ENCODE measurements around the gene PFKL.

The PFKL gene

GRCh38 chr21:44303490-44303981 lies 3.7 kb downstream of the PFKL start:
- TF ChIP-seq EZH2 (optimal IDR thresholded peaks at IDR 0.05; ENCODE audit: low read depth, low read length), result no peak
- TF ChIP-seq EZH2phosphoT487 (IDR thresholded peaks at IDR 0.05; ENCODE audit: low read length), result no peak
- TF ChIP-seq CTCF (IDR thresholded peaks at IDR 0.05; ENCODE audit: low read length), result no peak
- Histone ChIP-seq H3K79me2 (ENCODE audit: low read length) (peaks cover 75% of the 10 kb centered on the region), H3K9me2 (replicated peaks; ENCODE audit: insufficient read depth, low read length) (no peaks in the 10 kb centered on the region), H3K9me3 (replicated peaks; ENCODE audit: insufficient read depth, low read length) (no peaks in the 10 kb centered on the region), H3K27ac (ENCODE audit: low read length) (no peak overlapping the region), H3K4me1 (ENCODE audit: low read length) (peaks cover 7% of the 10 kb centered on the region), H3K36me3 (replicated peaks; ENCODE audit: insufficient read depth, low read length) (no peaks in the 10 kb centered on the region), H3K4me2 (ENCODE audit: low read depth, low read length) (no peak overlapping the region), H3K9ac (ENCODE audit: low read length) (no peak overlapping the region), H2AFZ (ENCODE audit: low read length) (no peak overlapping the region), H3K27me3 (replicated peaks; ENCODE audit: insufficient read depth, low read length) (no peaks in the 10 kb centered on the region), H3K4me3 (ENCODE audit: low read length) (no peak overlapping the region), H4K20me1 (ENCODE audit: insufficient read depth, low read length) (0 out of 2 replicates have a peak, but pooled peaks cover 4% of the 10 kb centered on the region), H3F3A (ENCODE audit: insufficient read depth, low read length) (peaks cover 11% of the 10 kb centered on the region)
- no peak for DNase-seq

DNA sequence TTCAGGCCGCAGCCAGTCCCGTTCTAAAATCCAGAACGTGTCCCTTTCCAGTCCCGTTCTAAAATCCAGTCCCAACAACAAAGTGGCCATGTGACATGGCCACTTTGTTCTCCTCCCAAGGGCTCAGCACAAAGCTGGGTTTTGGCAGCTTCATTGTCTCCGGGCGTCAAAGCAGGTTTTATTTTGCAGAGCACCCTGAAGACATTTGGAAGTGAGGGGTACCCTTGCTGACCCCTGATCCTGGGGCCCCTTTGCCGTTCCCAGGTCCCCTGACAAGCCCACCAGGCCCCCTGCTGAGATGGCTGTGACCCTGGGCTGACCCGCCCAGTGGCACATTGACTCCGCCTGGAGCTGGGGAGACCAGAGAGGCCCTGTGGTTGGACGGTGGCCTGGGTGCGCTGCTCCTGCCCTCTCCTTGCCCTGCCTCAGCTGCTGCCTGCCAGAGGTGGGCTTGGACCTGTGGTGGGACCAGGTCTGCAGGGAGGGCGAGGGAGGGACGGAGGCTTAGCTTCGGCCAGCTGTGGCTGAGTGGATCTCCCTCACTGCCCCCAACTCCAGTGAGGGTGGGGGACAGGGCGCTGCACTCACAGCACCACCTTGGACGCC lies 4.3 kb downstream of the PFKL start:
- H3K9ac ChIP-seq (ENCODE audit: low read length), result no peak overlapping the region
- no peak overlapping the region for H3K4me3 ChIP-seq (ENCODE audit: low read length)
- DNase-seq, result no peak
- H3F3A ChIP-seq (ENCODE audit: insufficient read depth, low read length), result peaks cover 6% of the 10 kb centered on the region
- no peaks in the 10 kb centered on the region for H3K36me3 ChIP-seq (replicated peaks; ENCODE audit: insufficient read depth, low read length)
- peaks cover 80% of the 10 kb centered on the region for H3K79me2 ChIP-seq (ENCODE audit: low read length)
- no peaks in the 10 kb centered on the region for H3K9me3 ChIP-seq (replicated peaks; ENCODE audit: insufficient read depth, low read length)
- H3K9me2 ChIP-seq (replicated peaks; ENCODE audit: insufficient read depth, low read length), result no peaks in the 10 kb centered on the region
- H2AFZ ChIP-seq (ENCODE audit: low read length), result no peak overlapping the region
- H4K20me1 ChIP-seq (ENCODE audit: insufficient read depth, low read length), result 0 out of 2 replicates have a peak, but pooled peaks cover 4% of the 10 kb centered on the region
- H3K4me1 ChIP-seq (ENCODE audit: low read length), result peaks cover 5% of the 10 kb centered on the region; the same call in 1 of the 2 replicates
- H3K27ac ChIP-seq (ENCODE audit: low read length), result no peak overlapping the region
- no peaks in the 10 kb centered on the region for H3K27me3 ChIP-seq (replicated peaks; ENCODE audit: insufficient read depth, low read length)
- H3K4me2 ChIP-seq (ENCODE audit: low read depth, low read length), result no peak overlapping the region
- no peak for TF ChIP-seq EZH2 (optimal IDR thresholded peaks at IDR 0.05; ENCODE audit: low read depth, low read length)
- no peak for TF ChIP-seq CTCF (IDR thresholded peaks at IDR 0.05; ENCODE audit: low read length)
- TF ChIP-seq EZH2phosphoT487 (IDR thresholded peaks at IDR 0.05; ENCODE audit: low read length), result no peak

- no peaks in the 10 kb centered on the region for H3F3A ChIP-seq (ENCODE audit: insufficient read depth, low read length)
- no peaks in the 10 kb centered on the region for H3K27me3 ChIP-seq (replicated peaks; ENCODE audit: insufficient read depth, low read length)
- H3K4me3 ChIP-seq (ENCODE audit: low read length), result no peak overlapping the region
- TF ChIP-seq CTCF (IDR thresholded peaks at IDR 0.05; ENCODE audit: low read length) (peak; percentile 75), EZH2phosphoT487 (IDR thresholded peaks at IDR 0.05; ENCODE audit: low read length) (no peak)
- H3K4me2 ChIP-seq (ENCODE audit: low read depth, low read length), result no peak overlapping the region
- no peaks in the 10 kb centered on the region for H3K36me3 ChIP-seq (replicated peaks; ENCODE audit: insufficient read depth, low read length)
- H3K9me3 ChIP-seq (replicated peaks; ENCODE audit: insufficient read depth, low read length), result no peaks in the 10 kb centered on the region
- peak; percentile 37 for DNase-seq
- peaks cover 5% of the 10 kb centered on the region; the same call in 1 of the 2 replicates for H3K4me1 ChIP-seq (ENCODE audit: low read length)
- H4K20me1 ChIP-seq (ENCODE audit: insufficient read depth, low read length), result 0 out of 2 replicates have a peak, but pooled peaks cover 4% of the 10 kb centered on the region
- no peak overlapping the region for H2AFZ ChIP-seq (ENCODE audit: low read length)
- no peak overlapping the region for H3K9ac ChIP-seq (ENCODE audit: low read length)
- H3K27ac ChIP-seq (ENCODE audit: low read length), result no peak overlapping the region
- H3K79me2 ChIP-seq (ENCODE audit: low read length), result peaks cover 86% of the 10 kb centered on the region
- H3K9me2 ChIP-seq (replicated peaks; ENCODE audit: insufficient read depth, low read length), result no peaks in the 10 kb centered on the region
These were observed 5.0 kb downstream of the PFKL start for GRCh38 chr21:44304877-44305293.

Data from MM.1S (cell line).